Progenitor cell of endocrine pancreas (in vitro differentiated cells): ENCODE data around the gene ATXN2L. TPM values are rescaled to one million over a fixed set of nuclear protein-coding genes. Genes with fewer than 3 reads are reported as not detected.
A peak's percentile ranks its signal among the peaks of the same experiment; 100 is the strongest.

Experiments
- DNase-seq: peaks from one replicate; pipeline ENCODE4 v3.0.0; 2021; ENCODE audit warnings: low spot score; ENCODE audit not compliant: unreplicated experiment
- H3K27ac Mint-ChIP-seq: 2 replicates; pipeline ENCODE4 v1.8.0; 2021; ENCODE audit warnings: mild to moderate bottlenecking, moderate library complexity, mixed read lengths
- H3K27me3 Mint-ChIP-seq: 2 replicates; pipeline ENCODE4 v1.8.0; 2021; ENCODE audit warnings: mixed read lengths
- H3K36me3 Mint-ChIP-seq: 2 replicates; pipeline ENCODE4 v1.8.0; 2022; ENCODE audit warnings: mixed read lengths; ENCODE audit not compliant: insufficient read depth
- H3K4me1 Mint-ChIP-seq: 2 replicates; pipeline ENCODE4 v1.8.0; 2021; ENCODE audit warnings: low read depth, mixed read lengths
- H3K4me3 Mint-ChIP-seq: 2 replicates; pipeline ENCODE4 v1.8.0; 2021; ENCODE audit warnings: low read depth, mild to moderate bottlenecking, moderate library complexity, mixed read lengths
- H3K9me3 Mint-ChIP-seq: 2 replicates; pipeline ENCODE4 v1.8.0; 2021; ENCODE audit warnings: low read depth, mixed read lengths
- total RNA-seq: library from RNA; stranded (reverse); gene quantifications from 2 replicates; pipeline ENCODE4 v1.2.1, GENCODE V29; 2021
- TF ChIP-seq, protein P1 (sequence below): fragments of 200-600 bp; sonication (generic); IDR thresholded peaks from one replicate; pipeline ENCODE4 v1.5.0; 2021; ENCODE audit warnings: antibody characterized with exemption, mild to moderate bottlenecking; ENCODE audit not compliant: unreplicated experiment

The ATXN2L gene
- total RNA-seq, 1 donor from 2014 or later: 248 TPM

DNA sequence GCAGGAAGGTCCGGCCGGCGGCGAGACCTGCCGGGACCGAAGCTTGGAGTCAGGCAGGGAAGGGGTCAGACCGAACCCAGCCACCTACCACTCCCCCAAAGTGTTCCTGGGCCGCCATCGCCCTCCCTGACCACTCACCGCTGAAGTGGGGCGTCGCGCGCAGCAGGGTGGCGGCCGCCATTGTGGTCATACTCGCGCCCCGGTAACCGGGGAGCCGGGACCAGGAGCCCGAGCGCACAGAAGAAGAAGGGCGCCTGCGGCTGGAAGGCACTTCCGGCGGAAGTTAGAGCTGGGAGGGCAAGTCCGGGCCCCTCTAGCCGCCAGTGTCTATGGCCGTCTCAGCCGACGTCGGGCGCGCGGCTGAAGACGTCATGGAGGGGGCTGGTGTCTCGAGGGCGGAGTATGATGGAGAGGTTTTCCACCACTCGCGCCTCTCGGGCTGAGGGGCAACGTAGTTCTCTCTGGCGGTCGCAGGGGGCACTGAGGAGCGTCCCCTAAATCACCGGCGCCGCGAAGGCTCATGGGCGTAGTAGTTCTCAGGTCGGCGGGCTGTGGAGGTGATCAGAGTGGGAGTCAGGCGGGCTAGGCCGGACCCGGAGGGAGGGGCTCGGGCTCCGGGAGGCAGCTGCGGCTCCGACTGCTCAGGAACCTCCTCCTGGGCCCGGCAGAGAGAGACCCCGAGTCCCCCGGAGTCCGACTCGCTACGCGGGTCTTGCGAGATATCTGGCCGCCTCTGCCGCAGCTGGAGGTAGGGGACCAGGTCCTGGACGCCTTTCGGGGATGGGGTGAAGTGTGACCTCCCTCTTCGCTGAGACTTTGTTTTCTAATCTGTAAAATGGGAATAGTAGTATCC lies 23.5 kb downstream of the ATXN2L start, which contains the start of gene TUFM:
TUFM (minus strand) TSS at position 269 of the 853 bp plus-strand sequence; CDS start at position 190, 79 bp downstream.
- H3K9me3 Mint-ChIP-seq: no peaks in the 10 kb centered on the region
- TF ChIP-seq, protein P1, sequence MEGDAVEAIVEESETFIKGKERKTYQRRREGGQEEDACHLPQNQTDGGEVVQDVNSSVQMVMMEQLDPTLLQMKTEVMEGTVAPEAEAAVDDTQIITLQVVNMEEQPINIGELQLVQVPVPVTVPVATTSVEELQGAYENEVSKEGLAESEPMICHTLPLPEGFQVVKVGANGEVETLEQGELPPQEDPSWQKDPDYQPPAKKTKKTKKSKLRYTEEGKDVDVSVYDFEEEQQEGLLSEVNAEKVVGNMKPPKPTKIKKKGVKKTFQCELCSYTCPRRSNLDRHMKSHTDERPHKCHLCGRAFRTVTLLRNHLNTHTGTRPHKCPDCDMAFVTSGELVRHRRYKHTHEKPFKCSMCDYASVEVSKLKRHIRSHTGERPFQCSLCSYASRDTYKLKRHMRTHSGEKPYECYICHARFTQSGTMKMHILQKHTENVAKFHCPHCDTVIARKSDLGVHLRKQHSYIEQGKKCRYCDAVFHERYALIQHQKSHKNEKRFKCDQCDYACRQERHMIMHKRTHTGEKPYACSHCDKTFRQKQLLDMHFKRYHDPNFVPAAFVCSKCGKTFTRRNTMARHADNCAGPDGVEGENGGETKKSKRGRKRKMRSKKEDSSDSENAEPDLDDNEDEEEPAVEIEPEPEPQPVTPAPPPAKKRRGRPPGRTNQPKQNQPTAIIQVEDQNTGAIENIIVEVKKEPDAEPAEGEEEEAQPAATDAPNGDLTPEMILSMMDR: peak; percentile 70
- H3K27ac Mint-ChIP-seq: peak within 1 kb of the TSS; percentile 95
- peaks cover 9% of the 10 kb centered on the region for H3K36me3 Mint-ChIP-seq
- no peaks in the 10 kb centered on the region for H3K27me3 Mint-ChIP-seq
- peak within 1 kb of the TSS; percentile 95 for H3K4me3 Mint-ChIP-seq
- DNase-seq: peak; percentile 91
- peaks cover 17% of the 10 kb centered on the region for H3K4me1 Mint-ChIP-seq

DNA sequence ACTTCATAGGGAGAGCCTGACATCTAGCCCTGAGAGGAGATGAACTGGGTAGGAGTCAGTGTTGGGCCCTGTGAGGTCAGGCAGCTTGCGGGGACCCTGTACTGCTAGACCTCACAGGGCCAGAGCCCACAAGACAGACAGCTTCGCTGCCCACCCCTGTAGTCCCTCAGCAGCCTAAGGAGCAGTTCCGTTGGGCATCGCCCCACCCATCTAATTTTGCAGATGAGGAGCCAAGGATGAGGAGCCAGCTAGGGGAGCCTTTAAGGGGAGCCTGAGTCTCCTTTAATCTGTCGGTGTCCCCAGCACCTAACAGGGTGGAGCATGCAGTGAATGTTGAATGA lies 24.1 kb downstream of the ATXN2L start:
- Mint-ChIP-seq H3K36me3 (peaks cover 8% of the 10 kb centered on the region), H3K4me1 (peaks cover 17% of the 10 kb centered on the region), H3K4me3 (peak overlapping the region; percentile 95), H3K9me3 (no peaks in the 10 kb centered on the region), H3K27ac (peak overlapping the region; percentile 95), H3K27me3 (no peaks in the 10 kb centered on the region)
- TF ChIP-seq, protein P1: no peak
- DNase-seq: no peak

DNA sequence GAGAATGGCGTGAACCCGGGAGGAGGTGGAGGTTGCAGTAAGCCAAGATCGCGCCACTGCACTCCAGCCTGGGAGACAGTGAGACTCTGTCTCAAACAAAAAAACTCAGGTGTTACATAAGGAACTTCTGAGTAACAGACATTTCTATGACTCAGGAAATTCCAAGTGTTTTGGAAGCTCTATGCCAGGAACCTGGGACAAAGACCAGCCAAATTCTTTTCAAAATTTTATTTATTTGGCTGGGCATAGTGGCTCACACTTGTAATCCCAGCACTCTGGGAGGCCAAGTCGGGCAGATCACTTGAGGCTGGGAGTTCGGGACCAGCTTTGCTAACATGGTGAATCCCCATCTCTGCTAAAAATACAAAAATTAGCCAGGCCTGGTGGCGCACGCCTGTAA lies 35.6 kb downstream of the ATXN2L start:
- Mint-ChIP-seq H3K9me3 (no peaks in the 10 kb centered on the region), H3K36me3 (no peaks in the 10 kb centered on the region), H3K27me3 (no peaks in the 10 kb centered on the region), H3K4me1 (no peaks in the 10 kb centered on the region), H3K4me3 (no peak overlapping the region), H3K27ac (no peak overlapping the region)
- TF ChIP-seq, protein P1: no peak
- DNase-seq: no peak

DNA sequence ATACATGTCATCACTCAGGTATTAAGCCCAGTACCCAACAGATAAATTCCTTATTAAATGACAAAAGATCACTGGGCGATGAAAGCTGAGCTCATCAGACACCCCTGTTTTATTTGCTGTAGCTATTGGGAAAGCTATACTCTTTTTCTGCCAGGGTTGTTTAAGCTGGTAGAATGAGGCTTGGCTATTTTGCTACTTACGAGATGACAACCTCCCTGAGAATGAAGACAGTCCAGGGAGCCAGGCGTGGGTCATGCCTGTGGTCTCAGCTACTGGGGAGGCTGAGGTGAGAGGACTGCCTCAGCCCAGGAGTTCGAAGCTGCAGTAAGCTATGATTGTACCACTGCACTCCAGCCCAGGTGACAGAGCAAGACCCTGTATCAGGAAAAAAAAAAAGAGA lies 36.5 kb downstream of the ATXN2L start:
- Mint-ChIP-seq H3K9me3 (no peaks in the 10 kb centered on the region), H3K27me3 (no peaks in the 10 kb centered on the region), H3K4me3 (no peak overlapping the region), H3K4me1 (peaks cover 3% of the 10 kb centered on the region), H3K27ac (no peak overlapping the region), H3K36me3 (no peaks in the 10 kb centered on the region)
- DNase-seq: no peak
- TF ChIP-seq, protein P1: no peak

DNA sequence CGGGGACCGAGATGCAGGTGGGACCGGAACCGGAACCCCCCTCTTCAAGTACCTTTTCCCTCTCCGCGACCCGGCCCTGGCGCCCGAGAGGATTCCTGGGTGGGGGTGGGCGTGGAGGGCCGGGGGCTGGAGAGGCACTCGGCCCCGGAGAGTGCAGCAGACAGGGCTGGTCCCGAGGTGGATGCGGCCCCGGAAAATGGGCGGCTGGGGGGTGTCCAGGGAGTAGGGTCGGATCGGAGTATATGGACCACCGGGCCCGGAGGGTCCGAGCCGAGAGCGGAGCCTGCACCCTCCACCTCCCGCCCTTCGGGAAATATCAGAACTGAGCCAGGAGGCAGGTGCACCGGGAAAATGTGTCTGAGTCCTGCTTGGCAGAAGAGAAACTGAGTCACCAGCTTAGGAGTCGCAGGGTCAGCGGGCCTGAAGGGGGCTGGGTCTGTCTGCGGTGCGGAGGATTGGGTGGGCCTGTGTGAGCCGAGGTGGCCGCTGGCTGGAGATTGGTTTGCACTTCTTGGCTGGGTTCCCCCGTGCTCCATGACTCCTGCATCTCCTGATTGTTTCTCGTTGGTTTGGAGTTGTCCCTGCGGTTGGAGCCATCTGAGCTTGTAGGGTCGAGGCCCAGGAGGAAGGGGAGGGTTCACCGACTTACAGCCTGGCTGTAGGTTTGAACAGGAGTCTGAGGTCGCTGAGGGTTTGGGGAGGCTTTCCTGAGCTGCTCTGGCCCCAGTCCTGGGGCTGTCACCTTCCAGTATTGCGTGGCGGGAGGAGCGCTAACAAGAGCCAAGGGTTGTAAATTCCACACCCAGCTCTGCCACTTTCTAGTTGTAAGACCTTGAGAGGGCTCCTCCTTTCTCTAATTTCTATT lies 41.4 kb downstream of the ATXN2L start:
- H3K36me3 Mint-ChIP-seq: peaks cover 4% of the 10 kb centered on the region
- DNase-seq: no peak

More for the DNA sequence above, 41.4 kb downstream of the ATXN2L start:
- H3K9me3 Mint-ChIP-seq: no peaks in the 10 kb centered on the region
- TF ChIP-seq, protein P1: no peak
- H3K4me3 Mint-ChIP-seq: peak overlapping the region; percentile 98
- H3K27me3 Mint-ChIP-seq: no peaks in the 10 kb centered on the region
- peak overlapping the region; percentile 100 for H3K27ac Mint-ChIP-seq
- H3K4me1 Mint-ChIP-seq: peaks cover 12% of the 10 kb centered on the region
